ENCODE measurements around the gene DERA.

DNA sequence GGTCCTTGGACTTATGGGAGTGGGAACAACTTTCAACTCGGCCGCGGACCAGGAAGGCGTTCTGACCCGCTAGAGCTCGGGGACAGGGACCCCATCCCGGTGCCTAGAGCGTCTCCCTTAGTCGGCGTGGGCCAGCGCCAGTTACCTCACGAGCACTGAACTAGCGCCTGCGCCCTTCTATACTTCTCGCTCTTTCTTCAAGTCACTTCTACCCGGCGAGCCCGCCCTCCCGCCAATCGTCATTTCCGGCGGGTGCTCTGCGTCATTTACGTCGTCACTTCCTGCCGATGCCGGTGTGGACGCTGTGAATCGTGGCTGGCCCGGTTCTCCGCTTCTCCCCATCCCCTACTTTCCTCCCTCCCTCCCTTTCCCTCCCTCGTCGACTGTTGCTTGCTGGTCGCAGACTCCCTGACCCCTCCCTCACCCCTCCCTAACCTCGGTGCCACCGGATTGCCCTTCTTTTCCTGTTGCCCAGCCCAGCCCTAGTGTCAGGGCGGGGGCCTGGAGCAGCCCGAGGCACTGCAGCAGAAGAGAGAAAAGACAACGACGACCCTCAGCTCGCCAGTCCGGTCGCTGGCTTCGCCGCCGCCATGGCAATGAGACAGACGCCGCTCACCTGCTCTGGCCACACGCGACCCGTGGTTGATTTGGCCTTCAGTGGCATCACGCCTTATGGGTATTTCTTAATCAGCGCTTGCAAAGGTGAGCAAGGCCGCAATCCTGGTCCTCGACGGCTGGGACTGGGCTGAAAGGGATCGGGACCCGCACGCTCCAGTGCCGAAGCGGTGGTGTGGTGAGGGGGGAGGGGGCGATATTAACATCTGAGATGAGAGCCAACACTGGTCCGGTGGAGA lies 28.8 kb upstream of the DERA start, which contains the start of gene STRAP:
- TF ChIP-seq, protein P1, sequence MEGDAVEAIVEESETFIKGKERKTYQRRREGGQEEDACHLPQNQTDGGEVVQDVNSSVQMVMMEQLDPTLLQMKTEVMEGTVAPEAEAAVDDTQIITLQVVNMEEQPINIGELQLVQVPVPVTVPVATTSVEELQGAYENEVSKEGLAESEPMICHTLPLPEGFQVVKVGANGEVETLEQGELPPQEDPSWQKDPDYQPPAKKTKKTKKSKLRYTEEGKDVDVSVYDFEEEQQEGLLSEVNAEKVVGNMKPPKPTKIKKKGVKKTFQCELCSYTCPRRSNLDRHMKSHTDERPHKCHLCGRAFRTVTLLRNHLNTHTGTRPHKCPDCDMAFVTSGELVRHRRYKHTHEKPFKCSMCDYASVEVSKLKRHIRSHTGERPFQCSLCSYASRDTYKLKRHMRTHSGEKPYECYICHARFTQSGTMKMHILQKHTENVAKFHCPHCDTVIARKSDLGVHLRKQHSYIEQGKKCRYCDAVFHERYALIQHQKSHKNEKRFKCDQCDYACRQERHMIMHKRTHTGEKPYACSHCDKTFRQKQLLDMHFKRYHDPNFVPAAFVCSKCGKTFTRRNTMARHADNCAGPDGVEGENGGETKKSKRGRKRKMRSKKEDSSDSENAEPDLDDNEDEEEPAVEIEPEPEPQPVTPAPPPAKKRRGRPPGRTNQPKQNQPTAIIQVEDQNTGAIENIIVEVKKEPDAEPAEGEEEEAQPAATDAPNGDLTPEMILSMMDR (IDR thresholded peaks at IDR 0.05; ENCODE audit: poor library complexity): no peak
- TF ChIP-seq EZH2phosphoT487 (IDR thresholded peaks at IDR 0.05; ENCODE audit: low read depth, severe bottlenecking, unreplicated experiment): no peak

Measured in hepatocyte (in vitro differentiated cells).